ENCODE results near the gene PSMA5. TPM values are rescaled to one million over a fixed set of nuclear protein-coding genes. Genes with fewer than 3 reads are reported as not detected.
"Not testable (repeated sequence)": the region's sequence is repeated elsewhere in the genome, so short reads cannot be mapped to it uniquely, and the experiment has no call there.

PSMA5 gene
- total RNA-seq, 1 experiment from 2014 or later, result 107 TPM

DNA sequence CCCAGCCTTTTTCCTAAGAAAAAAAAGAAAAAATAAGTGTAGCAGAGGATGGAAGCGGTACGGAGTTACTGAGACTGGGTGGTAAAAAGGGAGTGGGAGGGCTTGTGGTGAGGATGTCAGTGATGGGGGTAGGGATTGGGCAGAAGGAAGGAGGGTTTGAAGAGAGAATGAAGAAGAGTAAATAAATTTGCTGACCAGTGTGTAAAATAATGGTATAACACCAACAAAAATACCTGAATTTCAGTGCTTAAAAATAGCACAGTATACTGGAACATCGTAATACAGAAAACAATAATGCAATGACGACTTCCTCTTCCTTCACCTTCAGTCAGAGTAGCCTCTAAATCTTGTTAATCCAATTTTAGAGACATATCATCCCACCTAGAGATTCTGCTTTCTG, 21.3 kb upstream of the PSMA5 start:
- Histone ChIP-seq H3K27ac (no peak overlapping the region), H3K9me3 (replicated peaks) (no peaks in the 10 kb centered on the region), H3K27me3 (replicated peaks) (peaks cover 30% of the 10 kb centered on the region), H3K36me3 (no peaks in the 10 kb centered on the region), H3K4me1 (replicated peaks) (no peaks in the 10 kb centered on the region), H3K4me3 (no peak overlapping the region)
- no peak for DNase-seq (ENCODE audit: low read depth in 1 of 2, low spot score in 2 of 2)

DNA sequence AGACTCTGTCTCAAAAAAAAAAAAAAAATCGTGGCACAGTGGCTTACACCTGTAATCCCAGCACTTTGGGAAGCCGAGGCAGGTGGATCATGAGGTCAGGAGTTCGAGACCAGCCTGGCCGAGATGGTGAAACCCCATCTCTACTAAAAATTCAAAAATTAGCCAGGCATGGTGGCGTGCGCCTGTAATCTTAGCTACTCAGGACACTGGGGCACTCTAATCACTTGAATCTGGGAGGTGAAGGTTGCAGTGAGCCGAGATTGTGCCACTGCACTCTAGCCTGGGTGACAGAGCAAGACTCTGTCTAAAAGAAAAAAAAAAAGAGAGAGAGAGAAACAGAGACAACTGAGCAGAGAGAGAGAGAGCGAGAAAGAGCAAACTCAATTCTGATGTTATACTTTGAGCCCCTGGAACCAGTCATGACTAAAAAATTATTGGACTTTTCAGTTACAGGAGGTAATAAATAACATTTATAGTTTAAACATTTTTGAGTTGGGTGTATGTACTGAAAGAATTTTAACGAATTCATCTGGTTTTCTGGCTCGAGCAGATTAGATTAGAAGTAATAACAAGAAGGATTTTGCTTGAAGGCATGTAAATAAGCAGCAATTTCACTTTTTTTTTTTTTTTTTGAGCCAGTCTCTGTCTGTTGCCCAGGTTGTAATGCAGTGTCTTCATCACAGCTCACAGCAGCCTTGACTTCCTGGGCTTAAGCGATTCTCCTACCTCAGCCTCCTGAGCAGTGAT, 19.9 kb upstream of the PSMA5 start:
- not testable (repeated sequence) for H3K36me3 ChIP-seq; DNase-seq (ENCODE audit: low read depth in 1 of 2, low spot score in 2 of 2)
- peaks cover 38% of the 10 kb centered on the region for H3K27me3 ChIP-seq (replicated peaks)

DNA sequence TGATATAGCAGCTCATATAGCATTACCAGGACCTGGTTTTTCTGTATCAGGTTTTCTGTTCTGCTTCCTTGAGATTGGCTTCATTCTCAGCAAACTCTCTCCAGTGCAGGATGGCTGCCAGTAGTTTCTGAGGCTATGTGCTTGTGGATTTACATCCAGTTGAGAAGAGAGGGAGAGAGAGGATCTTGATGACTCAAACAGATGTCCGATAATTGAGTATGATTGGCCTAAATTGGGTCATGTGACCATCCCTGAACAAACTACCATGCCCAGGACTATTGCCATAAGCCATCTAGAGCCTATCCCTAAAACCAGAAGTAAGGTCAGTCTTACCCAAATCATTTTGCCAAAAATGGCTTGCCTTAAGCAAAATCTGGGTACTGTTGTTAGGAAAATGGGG, 18.1 kb upstream of the PSMA5 start:
- H3K4me3 ChIP-seq, result no peak overlapping the region
- H3K9me3 ChIP-seq (replicated peaks), result no peaks in the 10 kb centered on the region; the same call in 1 of the 2 replicates
- H3K27me3 ChIP-seq (replicated peaks), result peaks cover 36% of the 10 kb centered on the region
- no peaks in the 10 kb centered on the region for H3K4me1 ChIP-seq (replicated peaks)
- H3K27ac ChIP-seq, result no peak overlapping the region
- DNase-seq (ENCODE audit: low read depth in 1 of 2, low spot score in 2 of 2), result no peak
- no peaks in the 10 kb centered on the region for H3K36me3 ChIP-seq

More for the DNA sequence above, 19.9 kb upstream of the PSMA5 start:
- H3K27ac ChIP-seq; H3K4me1 ChIP-seq (replicated peaks); H3K9me3 ChIP-seq (replicated peaks); H3K4me3 ChIP-seq: not testable (repeated sequence)

DNA sequence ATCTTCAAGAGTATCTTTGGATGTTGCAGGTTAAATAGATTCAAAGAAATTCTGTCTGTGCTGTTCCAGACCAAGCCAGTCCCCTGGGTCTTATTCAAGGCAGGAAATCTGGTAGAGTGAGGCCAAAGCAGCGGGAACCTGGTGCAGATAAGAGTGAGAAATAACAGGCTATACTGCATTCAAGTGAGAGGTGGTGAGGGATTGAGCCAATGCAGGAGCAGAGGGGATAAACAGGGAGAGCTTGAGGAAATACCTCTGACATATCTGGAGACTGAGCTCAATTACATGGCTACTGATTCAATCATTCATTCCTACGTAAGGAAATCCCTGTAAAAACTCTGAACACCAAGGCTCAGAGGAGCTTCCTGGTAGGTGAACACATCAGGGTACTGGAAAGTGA, 17.2 kb upstream of the PSMA5 start:
- no peak overlapping the region for H3K4me3 ChIP-seq
- no peak for DNase-seq (ENCODE audit: low read depth in 1 of 2, low spot score in 2 of 2)
- H3K4me1 ChIP-seq (replicated peaks), result peaks cover 6% of the 10 kb centered on the region
- H3K36me3 ChIP-seq, result no peaks in the 10 kb centered on the region
- no peak overlapping the region for H3K27ac ChIP-seq
- peaks cover 36% of the 10 kb centered on the region for H3K27me3 ChIP-seq (replicated peaks)
- H3K9me3 ChIP-seq (replicated peaks), result no peaks in the 10 kb centered on the region; the same call in 1 of the 2 replicates

DNA sequence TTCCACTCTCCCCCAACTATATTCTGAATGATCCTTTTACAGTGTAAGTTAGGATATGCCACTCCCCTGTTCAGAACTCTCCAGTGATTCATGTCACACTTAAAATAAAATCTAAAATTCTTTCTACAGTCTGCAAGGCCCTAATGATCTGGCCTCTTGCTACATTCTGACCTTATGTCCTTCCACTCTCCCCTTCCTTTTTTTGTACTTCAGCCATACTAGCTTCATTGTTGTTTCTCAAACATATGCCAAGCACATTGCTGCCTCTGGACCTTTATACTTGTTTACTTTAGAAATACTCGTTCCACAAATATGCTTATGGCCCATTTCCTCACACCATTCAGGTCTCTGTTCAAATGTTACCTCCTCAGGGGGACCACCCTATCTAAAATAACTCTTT, 14.8 kb upstream of the PSMA5 start:
- Histone ChIP-seq H3K36me3 (no peaks in the 10 kb centered on the region), H3K9me3 (replicated peaks) (no peaks in the 10 kb centered on the region; the same call in 1 of the 2 replicates), H3K27ac (no peak overlapping the region), H3K4me1 (replicated peaks) (peaks cover 8% of the 10 kb centered on the region), H3K27me3 (replicated peaks) (peaks cover 36% of the 10 kb centered on the region), H3K4me3 (no peak overlapping the region)
- no peak for DNase-seq (ENCODE audit: low read depth in 1 of 2, low spot score in 2 of 2)

DNA sequence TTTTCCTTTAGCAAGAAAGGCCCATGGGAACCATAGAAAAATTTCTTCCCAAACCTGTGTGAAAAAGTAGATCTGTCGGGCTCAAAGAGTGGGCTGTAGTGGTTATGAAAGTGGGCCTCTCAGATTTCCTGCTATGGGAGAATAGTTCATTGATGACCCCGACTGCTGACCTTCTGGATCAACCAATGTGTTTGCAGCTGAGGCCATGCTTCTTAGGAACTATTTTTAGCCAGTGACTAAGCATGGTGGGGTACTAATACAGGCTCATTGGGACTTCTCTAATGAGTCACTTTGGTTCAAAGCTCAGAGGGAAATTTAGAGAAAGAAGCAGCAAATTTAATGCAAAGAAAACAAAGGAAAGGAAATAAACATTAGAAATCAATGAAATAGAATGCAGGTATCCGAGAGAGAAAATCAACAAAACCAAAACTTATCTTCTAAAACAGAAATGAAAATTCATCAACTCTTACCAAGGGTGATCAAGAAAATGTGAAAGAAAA, 12.6 kb upstream of the PSMA5 start:
- Histone ChIP-seq H3K36me3 (no peaks in the 10 kb centered on the region), H3K27me3 (replicated peaks) (peaks cover 18% of the 10 kb centered on the region), H3K9me3 (replicated peaks) (no peaks in the 10 kb centered on the region; the same call in 1 of the 2 replicates), H3K27ac (no peak overlapping the region), H3K4me3 (no peak overlapping the region), H3K4me1 (replicated peaks) (peaks cover 8% of the 10 kb centered on the region)
- DNase-seq (ENCODE audit: low read depth in 1 of 2, low spot score in 2 of 2), result peak in 1 of 2 experiments; percentile 6

DNA sequence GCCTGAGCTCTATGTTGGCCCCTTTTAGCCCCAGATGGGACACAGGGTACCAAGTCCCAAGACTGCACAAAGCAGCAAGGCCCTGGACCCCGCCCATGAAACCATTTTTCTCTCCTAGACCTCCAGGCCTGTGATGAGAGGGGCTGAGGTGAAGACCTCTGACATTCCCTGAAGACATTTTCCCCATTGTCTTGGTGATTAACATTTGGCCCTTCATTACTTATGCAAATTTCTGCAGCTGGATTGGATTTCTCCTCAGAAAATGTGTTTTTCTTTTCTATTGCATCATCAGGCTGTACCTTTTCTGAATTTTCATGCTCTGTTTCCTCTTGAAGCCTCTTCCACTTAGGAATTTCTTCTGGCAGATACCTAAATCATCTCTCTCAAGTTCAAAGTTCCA, 8.2 kb upstream of the PSMA5 start:
- no peaks in the 10 kb centered on the region for H3K36me3 ChIP-seq
- H3K9me3 ChIP-seq (replicated peaks), result no peaks in the 10 kb centered on the region; the same call in 1 of the 2 replicates
- H3K27ac ChIP-seq, result no peak overlapping the region
- H3K4me3 ChIP-seq, result no peak overlapping the region
- no peak for DNase-seq (ENCODE audit: low read depth in 1 of 2, low spot score in 2 of 2)
- no peaks in the 10 kb centered on the region for H3K27me3 ChIP-seq (replicated peaks)
- H3K4me1 ChIP-seq (replicated peaks), result peaks cover 8% of the 10 kb centered on the region

DNA sequence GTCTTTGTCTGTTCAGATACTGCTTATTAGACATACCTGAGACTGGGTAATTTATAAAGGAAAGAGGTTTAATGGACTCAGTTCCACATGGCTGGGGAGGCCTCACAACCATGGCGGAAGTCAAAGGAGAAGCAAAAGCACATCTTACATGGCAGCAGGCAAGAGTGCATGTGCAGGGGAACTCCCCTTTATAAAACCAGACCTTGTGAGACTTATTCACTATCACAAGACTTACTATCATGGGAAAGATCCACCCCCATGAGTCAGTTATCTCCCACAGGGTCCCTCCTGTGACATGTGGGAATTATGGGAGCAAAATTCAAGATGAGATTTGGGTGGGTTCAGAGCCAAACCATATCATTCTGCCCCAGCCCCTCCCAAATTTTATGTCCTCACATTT, 7.1 kb upstream of the PSMA5 start:
- no peak overlapping the region for H3K27ac ChIP-seq
- H3K4me3 ChIP-seq, result no peak overlapping the region
- no peaks in the 10 kb centered on the region for H3K27me3 ChIP-seq (replicated peaks)
- no peaks in the 10 kb centered on the region for H3K9me3 ChIP-seq (replicated peaks)
- H3K36me3 ChIP-seq, result no peaks in the 10 kb centered on the region
- H3K4me1 ChIP-seq (replicated peaks), result peaks cover under 1% of the 10 kb centered on the region
- no peak for DNase-seq (ENCODE audit: low read depth in 1 of 2, low spot score in 2 of 2)

DNA sequence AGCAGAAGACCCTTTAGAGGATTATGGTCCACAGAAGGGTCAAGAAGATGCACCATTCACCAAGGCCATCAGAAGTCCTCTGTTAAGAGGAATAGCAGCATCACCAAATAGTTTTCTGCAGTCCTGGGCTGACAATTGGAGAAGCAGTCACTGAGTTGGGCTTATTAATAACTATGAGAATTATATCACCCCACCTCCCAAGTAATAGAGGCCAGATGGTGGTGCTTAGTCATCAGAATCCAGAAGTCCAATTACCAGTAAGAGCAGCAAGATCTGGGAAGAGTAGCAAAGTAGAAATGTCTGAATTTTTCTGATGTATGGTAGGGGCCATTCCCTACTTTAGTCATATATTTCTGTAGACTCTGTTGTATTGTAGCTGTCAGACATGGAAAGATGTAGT, 6.1 kb upstream of the PSMA5 start:
- no peak overlapping the region for H3K4me3 ChIP-seq
- H3K4me1 ChIP-seq (replicated peaks), result peaks cover 3% of the 10 kb centered on the region
- no peaks in the 10 kb centered on the region for H3K36me3 ChIP-seq
- H3K27me3 ChIP-seq (replicated peaks), result no peaks in the 10 kb centered on the region
- DNase-seq (ENCODE audit: low read depth in 1 of 2, low spot score in 2 of 2), result no peak
- no peaks in the 10 kb centered on the region for H3K9me3 ChIP-seq (replicated peaks)
- no peak overlapping the region for H3K27ac ChIP-seq

DNA sequence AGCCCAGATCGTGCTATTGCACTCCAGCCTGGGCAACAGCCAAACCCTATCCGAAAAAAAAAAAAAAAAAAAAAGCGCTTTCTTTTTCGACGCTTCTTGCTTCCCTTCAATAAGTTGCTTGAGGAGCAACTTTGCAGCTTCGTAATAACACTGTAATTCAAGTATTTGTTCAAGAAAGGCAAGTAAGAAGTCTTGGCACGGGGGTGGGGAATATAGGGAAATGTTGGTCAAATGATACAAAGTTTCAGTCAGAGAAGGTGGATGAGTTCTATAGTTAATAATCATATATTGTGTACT, 871 bp upstream of the PSMA5 start:
- Histone ChIP-seq H3K27me3 (replicated peaks) (no peaks in the 10 kb centered on the region), H3K36me3 (peaks cover 24% of the 10 kb centered on the region), H3K4me3 (peak overlapping the region; percentile 65), H3K27ac (no peak overlapping the region; the same call in 1 of the 2 replicates), H3K4me1 (replicated peaks) (peaks cover 19% of the 10 kb centered on the region), H3K9me3 (replicated peaks) (no peaks in the 10 kb centered on the region)
- DNase-seq (ENCODE audit: low read depth in 1 of 2, low spot score in 2 of 2), result no peak

DNA sequence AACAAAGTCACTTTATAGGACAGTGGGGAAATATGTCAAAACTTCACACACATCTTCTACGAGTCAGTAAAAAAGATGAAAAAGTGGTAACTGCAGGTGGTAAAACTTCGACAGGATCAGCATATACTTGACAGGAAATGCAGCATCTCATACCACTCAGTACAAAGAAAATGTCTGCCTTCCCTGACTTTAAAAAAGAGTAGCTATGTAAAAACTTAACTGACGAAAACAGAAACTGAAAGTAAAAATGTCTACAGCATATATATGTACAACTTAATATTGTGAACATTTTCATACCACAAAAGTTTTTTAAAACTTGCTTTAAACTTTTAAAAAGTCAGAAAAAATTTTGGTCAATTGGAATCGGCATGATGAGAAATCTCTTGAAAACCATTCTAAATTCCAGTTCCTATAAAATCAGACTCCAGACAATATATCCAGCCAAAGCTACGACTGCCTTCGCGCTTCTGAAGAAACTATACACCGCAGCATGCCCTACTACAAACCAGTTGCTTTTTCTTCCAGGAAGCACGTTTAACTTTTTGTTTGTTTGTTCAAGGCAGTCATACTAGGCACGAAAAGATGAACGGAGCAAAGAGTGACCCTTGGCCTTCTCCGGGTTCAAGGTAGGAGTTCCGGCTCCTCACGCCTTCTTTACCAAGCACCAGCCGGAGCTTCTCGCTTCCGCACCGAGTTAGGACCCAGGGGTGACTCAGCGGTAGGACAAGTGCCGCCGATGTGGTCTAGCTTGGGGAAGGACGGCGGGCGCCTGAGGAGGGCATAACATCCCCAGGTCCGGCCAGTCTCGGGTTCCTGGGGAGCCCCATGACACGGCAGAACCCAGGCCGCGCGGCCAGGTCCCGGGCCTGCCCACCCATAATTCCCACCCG, 612 bp downstream of the PSMA5 start:
- DNase-seq (ENCODE audit: low read depth in 1 of 2, low spot score in 2 of 2), result peak; percentile 60 to 71
- no peaks in the 10 kb centered on the region for H3K9me3 ChIP-seq (replicated peaks)

DNA sequence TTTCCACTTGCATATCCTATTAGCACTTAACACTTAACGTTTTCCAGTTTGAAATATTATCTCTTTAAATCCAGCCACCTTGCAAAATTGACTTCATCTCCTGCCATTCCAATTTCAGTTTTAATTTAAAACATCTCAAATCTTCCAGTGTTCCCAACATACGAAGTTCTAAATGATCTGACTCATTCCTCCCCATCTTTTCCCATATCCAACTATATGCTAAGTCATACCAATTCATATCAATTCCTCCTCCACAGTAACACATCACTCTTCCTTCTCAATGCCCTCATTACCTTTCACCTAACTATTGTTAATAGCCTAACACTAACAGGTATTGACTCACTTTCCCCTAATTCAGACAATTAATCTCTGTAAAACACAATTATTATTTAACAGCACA, 2.8 kb downstream of the PSMA5 start:
- DNase-seq (ENCODE audit: low read depth in 1 of 2, low spot score in 2 of 2), result no peak
- H3K4me3 ChIP-seq, result no peak overlapping the region
- H3K27me3 ChIP-seq (replicated peaks), result no peaks in the 10 kb centered on the region
- peaks cover 56% of the 10 kb centered on the region for H3K36me3 ChIP-seq
- no peaks in the 10 kb centered on the region for H3K9me3 ChIP-seq (replicated peaks)
- no peak overlapping the region for H3K27ac ChIP-seq
- peaks cover 19% of the 10 kb centered on the region for H3K4me1 ChIP-seq (replicated peaks)

More for the DNA sequence above, 612 bp downstream of the PSMA5 start:
- Histone ChIP-seq H3K4me1 (replicated peaks) (peaks cover 19% of the 10 kb centered on the region), H3K27me3 (replicated peaks) (no peaks in the 10 kb centered on the region), H3K36me3 (peaks cover 37% of the 10 kb centered on the region), H3K27ac (peak overlapping the region; percentile 58), H3K4me3 (peak overlapping the region; percentile 65)

DNA sequence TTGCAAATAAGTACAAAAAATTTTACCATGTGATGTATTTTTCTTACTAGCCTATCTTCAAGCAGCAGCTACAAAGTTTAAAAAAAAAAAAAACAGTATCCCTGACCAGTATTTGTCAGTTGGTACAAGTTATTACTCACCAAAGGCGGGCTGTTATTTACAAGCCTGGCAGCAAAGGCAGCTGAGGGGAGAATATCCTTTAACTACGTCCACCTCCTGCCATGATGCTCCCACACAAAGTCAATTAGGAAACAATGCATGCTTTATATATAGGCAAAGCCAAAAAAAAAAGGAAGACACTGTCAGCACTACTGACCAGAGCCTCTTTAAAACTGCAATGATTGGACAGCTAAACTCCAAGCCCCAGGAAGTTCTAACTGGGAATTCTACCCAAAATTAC, 13.7 kb downstream of the PSMA5 start:
- no peaks in the 10 kb centered on the region for H3K4me1 ChIP-seq (replicated peaks)
- peaks cover 100% of the 10 kb centered on the region for H3K36me3 ChIP-seq
- H3K27ac ChIP-seq, result no peak overlapping the region
- DNase-seq (ENCODE audit: low read depth in 1 of 2, low spot score in 2 of 2), result no peak
- H3K4me3 ChIP-seq, result no peak overlapping the region
- H3K27me3 ChIP-seq (replicated peaks), result no peaks in the 10 kb centered on the region
- H3K9me3 ChIP-seq (replicated peaks), result no peaks in the 10 kb centered on the region

DNA sequence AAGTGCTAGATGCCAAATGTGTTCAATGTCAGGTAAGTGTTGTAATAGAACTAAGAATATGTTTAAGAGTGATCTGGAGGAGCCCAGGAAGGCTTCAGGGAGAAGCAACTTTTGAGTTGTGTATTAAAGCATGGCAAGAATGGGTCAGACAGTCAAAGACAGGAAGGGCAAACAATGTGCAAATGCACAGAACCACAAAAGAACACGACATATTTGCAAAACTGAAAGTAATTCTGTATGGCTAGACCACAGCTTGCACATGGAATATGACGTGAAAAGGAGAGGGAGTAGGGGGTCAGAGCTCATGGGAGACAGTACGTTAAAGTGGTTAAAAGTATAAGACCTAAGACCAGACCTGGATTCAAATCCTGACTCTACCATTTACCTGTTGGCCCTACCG, 21.4 kb downstream of the PSMA5 start:
- peaks cover 78% of the 10 kb centered on the region for H3K36me3 ChIP-seq
- no peak for DNase-seq (ENCODE audit: low read depth in 1 of 2, low spot score in 2 of 2)

More for the DNA sequence above, 21.4 kb downstream of the PSMA5 start:
- no peak overlapping the region for H3K27ac ChIP-seq
- H3K9me3 ChIP-seq (replicated peaks), result no peaks in the 10 kb centered on the region
- H3K4me3 ChIP-seq, result no peak overlapping the region
- no peaks in the 10 kb centered on the region for H3K27me3 ChIP-seq (replicated peaks)
- H3K4me1 ChIP-seq (replicated peaks), result no peaks in the 10 kb centered on the region

Data from SJSA1 (cell line).